HepG2 (cell line): Measurements from ENCODE around the gene SPON2. TPM values are rescaled to one million over a fixed set of nuclear protein-coding genes. Genes with fewer than 3 reads are reported as not detected.

Experiments used
- ATAC-seq: fragments of 200-7000 bp; cut with Tn5 transposase; 3 replicates; pipeline ENCODE4 v1.9.1; 2020; ENCODE audit warnings: mild to moderate bottlenecking, moderate library complexity
- BruUV-seq: library from RNA; stranded (reverse); fragments of 400-500 nt; replicated peaks from 2 replicates; lab custom pipeline; 2021; lab: Mats Ljungman, UMichigan
- CTCF ChIA-PET: fragments of 300-600 bp; formaldehyde crosslinking; extraction: SDS; loops from one replicate; lab custom pipeline; 2021; ENCODE audit warnings: low total read pairs, inconsistent platforms, low intra/inter-chr PET ratio; lab: Yijun Ruan, JAX
- POLR2A ChIA-PET: fragments of 350-600 bp; sonication (Branson Sonifier 250); formaldehyde crosslinking; loops from one replicate; lab custom pipeline; 2020; ENCODE audit warnings: antibody characterized with exemption, inconsistent platforms; lab: Yijun Ruan, JAX
- DNase-seq: peaks from one replicate; pipeline ENCODE4 v3.0.0-alpha.2; 2015; ENCODE audit warnings: low spot score
- FAIRE-seq: peaks from 3 replicates; lab custom pipeline; 2011; peaks lifted over from hg19 to GRCh38; lab: Jason Lieb, UNC
- H2AFZ ChIP-seq: one replicate; pipeline ENCODE4 v1.6.1; 2011; ENCODE audit warnings: low read length, inconsistent platforms
- H3K27ac ChIP-seq: fragments of 300-600 bp; 3 replicates; pipeline ENCODE4 v1.8.0; 2011; ENCODE audit warnings: mixed run types, mild to moderate bottlenecking, mixed read lengths, low read length, inconsistent platforms; ENCODE audit not compliant: insufficient read depth; ENCODE audit errors: extremely low read length
- H3K27me3 ChIP-seq, 2 experiments: fragments of 200-600 bp in 1 of 2; 2 replicates in 1 of 2; 3 replicates in 1 of 2; pipeline versions ENCODE4 v1.6.0 to v1.8.0; 2011; ENCODE audit warnings: low read length in 2 of 2, mild to moderate bottlenecking in 2 of 2, moderate library complexity in 2 of 2, inconsistent platforms in 1 of 2; ENCODE audit not compliant: insufficient read depth in 2 of 2, control insufficient read depth in 1 of 2
- H3K36me3 ChIP-seq, 2 experiments: fragments of 200-600 bp in 1 of 2; replicated peaks in 1 of 2; 2 replicates in 1 of 2; 3 replicates in 1 of 2; pipeline versions ENCODE4 v1.5.1 to v1.8.0; 2011; ENCODE audit warnings: low read length in 2 of 2, inconsistent platforms in 1 of 2; ENCODE audit not compliant: insufficient read depth in 2 of 2, control insufficient read depth in 1 of 2
- H3K4me1 ChIP-seq: 2 replicates; pipeline ENCODE4 v1.5.1; 2012; ENCODE audit warnings: low read length, inconsistent platforms; ENCODE audit not compliant: insufficient read depth
- H3K4me2 ChIP-seq: 2 replicates; pipeline ENCODE4 v1.6.0; 2011; ENCODE audit warnings: low read depth, low read length, inconsistent platforms
- H3K4me3 ChIP-seq, 3 experiments: fragments of 200-600 bp in 1 of 3; sonication (generic), shearing (Covaris generic) in 1 of 3; replicated peaks in 1 of 3; 2 replicates each; pipeline ENCODE4 v1.5.1; 2011 to 2016; ENCODE audit warnings: low read length in 3 of 3, inconsistent platforms in 2 of 3, low read depth in 2 of 3, mild to moderate bottlenecking in 2 of 3, control low read depth in 1 of 3, mixed read lengths in 1 of 3; ENCODE audit not compliant: insufficient read depth in 1 of 3
- H3K79me2 ChIP-seq: one replicate; pipeline ENCODE4 v1.6.1; 2011; ENCODE audit warnings: low read length, inconsistent platforms; ENCODE audit not compliant: insufficient read depth
- H3K9ac ChIP-seq: 2 replicates; pipeline ENCODE4 v1.6.0; 2011; ENCODE audit warnings: mild to moderate bottlenecking, low read depth, low read length, inconsistent platforms; ENCODE audit not compliant: insufficient read depth
- H3K9me3 ChIP-seq: 2 replicates; pipeline ENCODE4 v1.5.1; 2012; ENCODE audit warnings: mild to moderate bottlenecking, low read length
- H4K20me1 ChIP-seq: 2 replicates; pipeline ENCODE4 v1.6.0; 2011; ENCODE audit warnings: inconsistent platforms, mild to moderate bottlenecking, low read length, moderate library complexity; ENCODE audit not compliant: insufficient read depth
- BORCS8-MEF2B ChIP-seq: sonication (generic); formaldehyde crosslinking; IDR thresholded peaks from 2 replicates; pipeline ENCODE4 v1.8.0; 2022; ENCODE audit warnings: mild to moderate bottlenecking, missing genetic modification reagents
- BRCA1 ChIP-seq: sonication (generic); formaldehyde crosslinking; IDR thresholded peaks from 2 replicates; pipeline ENCODE4 v1.4.0; 2020; ENCODE audit warnings: missing genetic modification reagents
- KLF12 ChIP-seq: sonication (generic); formaldehyde crosslinking; IDR thresholded peaks from 2 replicates; pipeline ENCODE4 v1.4.0; 2020; ENCODE audit warnings: missing genetic modification reagents, borderline replicate concordance
- KMT2B ChIP-seq: IDR thresholded peaks from 2 replicates; pipeline ENCODE4 v1.6.1; 2016; ENCODE audit warnings: missing genetic modification reagents, missing compliant biosample characterization
- MIXL1 ChIP-seq: IDR thresholded peaks from 2 replicates; pipeline ENCODE4 v1.6.1; 2016
- SP4 ChIP-seq: sonication (generic); formaldehyde crosslinking; IDR thresholded peaks from 2 replicates; pipeline ENCODE4 v1.8.1; 2023; ENCODE audit warnings: mild to moderate bottlenecking, missing genetic modification reagents
- SSRP1 ChIP-seq: IDR thresholded peaks from 2 replicates; pipeline ENCODE4 v1.6.1; 2016; ENCODE audit warnings: control low read depth
- ZNF350 ChIP-seq: sonication (generic); formaldehyde crosslinking; IDR thresholded peaks from 2 replicates; pipeline ENCODE4 v1.4.0; 2020; ENCODE audit warnings: mild to moderate bottlenecking, low read depth, missing genetic modification reagents, borderline replicate concordance
- ZNF782 ChIP-seq: sonication (generic); formaldehyde crosslinking; IDR thresholded peaks from 2 replicates; pipeline ENCODE4 v1.4.0; 2020; ENCODE audit warnings: missing genetic modification reagents, mild to moderate bottlenecking, borderline replicate concordance
- WGBS: methylation state at CpG from one replicate; pipeline ENCODE4 v1.1.6; 2017; ENCODE audit warnings: low lambda C conversion rate; 5-methylcytosine and 5-hydroxymethylcytosine counted together
- in situ Hi-C: cut with HindIII; loops from 2 replicates; pipeline ENCODE4 v1.10.0; 2017; ENCODE audit warnings: low pct_unique_long_range_greater_than_20kb; ENCODE audit not compliant: extremely low pct_ligation_motif_present
- intact Hi-C: fragments of 100-400 bp; cut with micrococcal nuclease; formaldehyde crosslinking; loops from one replicate; pipeline ENCODE4 v1.10.0; 2022; ENCODE audit not compliant: unreplicated experiment
- polyA plus RNA-seq, 8 experiments: library from polyadenylated mRNA; depleted of rRNA in 3 of 8; stranded (reverse) in 7 of 8; unstranded in 1 of 8; fragments of >200 nt; fragmentation: Illumina TruSeq in 4 of 8; extraction: Trizol in 4 of 8; gene quantifications; 2 replicates each; pipeline versions ENCODE4 v1.2.1 to v1.2.3, GENCODE V29; 2011 to 2016; ENCODE audit warnings: low read depth in 4 of 8, missing spikeins in 1 of 8, mixed read lengths in 1 of 8; ENCODE audit not compliant: insufficient read depth in 1 of 8
- total RNA-seq, 5 experiments: library from RNA; depleted of rRNA; stranded (reverse); fragments of >200 nt; fragmentation: Illumina TruSeq; extraction: Trizol; gene quantifications; 2 replicates each; pipeline ENCODE4 v1.2.3, GENCODE V29; 2016; ENCODE audit warnings: low read depth in 1 of 5
- TF ChIP-seq, protein P1 (sequence below): IDR thresholded peaks from 2 replicates; pipeline ENCODE4 v1.6.1; 2018; ENCODE audit warnings: missing genetic modification reagents, mild to moderate bottlenecking, missing compliant biosample characterization
- TF ChIP-seq, protein P2 (sequence below): sonication (generic); formaldehyde crosslinking; IDR thresholded peaks from 2 replicates; pipeline ENCODE4 v1.8.1; 2022; ENCODE audit warnings: mild to moderate bottlenecking, missing genetic modification reagents
- TF ChIP-seq, protein P3 (sequence below): sonication (generic); formaldehyde crosslinking; IDR thresholded peaks from 2 replicates; pipeline ENCODE4 v1.5.0; 2020; ENCODE audit warnings: mild to moderate bottlenecking, missing genetic modification reagents, borderline replicate concordance
- TF ChIP-seq, protein P4 (sequence below): sonication (generic); formaldehyde crosslinking; IDR thresholded peaks from 2 replicates; pipeline ENCODE4 v1.8.1; 2023; ENCODE audit warnings: missing genetic modification reagents, inconsistent platforms, borderline replicate concordance

The SPON2 gene
- total and polyA plus RNA-seq, 2 of the 13 experiments (the other 11 are each of a cell fraction or from before 2014, with no cell fraction given) = 17.4 to 55.2 TPM

DNA sequence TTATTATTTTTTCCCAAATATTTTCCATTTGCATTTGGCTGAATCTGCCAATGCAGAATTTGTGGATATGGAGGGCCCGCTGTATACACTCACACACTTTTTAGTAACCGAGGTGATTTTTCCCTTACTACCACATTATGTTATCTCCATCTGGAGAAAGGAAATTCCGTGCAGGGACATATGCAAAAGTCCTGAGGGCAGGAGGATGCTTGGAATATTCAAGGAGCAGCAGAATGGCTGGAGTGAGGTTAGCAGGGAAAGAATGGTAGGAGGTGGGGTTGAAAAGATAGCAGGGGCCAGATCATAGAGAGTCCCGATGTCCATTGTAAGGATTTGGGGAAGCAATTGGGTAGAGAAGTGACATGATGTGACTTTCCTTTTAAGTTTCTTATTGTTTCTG lies 47.6 kb downstream of the SPON2 start:
- no peak overlapping the region for H3K4me3 ChIP-seq

More for the DNA sequence above, 47.6 kb downstream of the SPON2 start:
- FAIRE-seq (no peak), DNase-seq (no peak), ATAC-seq (no peak)
- BruUV-seq = no TSS peak
- Histone ChIP-seq H4K20me1 (no peaks in the 10 kb centered on the region), H3K79me2 (no peaks in the 10 kb centered on the region), H3K4me2 (no peak overlapping the region), H3K27me3 (peaks cover 1 to 3% of the 10 kb centered on the region in 2 experiments; a peak in 2 of 5 replicates), H3K4me1 (no peaks in the 10 kb centered on the region), H2AFZ (no peak overlapping the region), H3K27ac (no peak overlapping the region), H3K9ac (no peak overlapping the region), H3K9me3 (no peaks in the 10 kb centered on the region), H3K36me3 (no peaks in the 10 kb centered on the region)
- 18% methylated on average over 4 of the region's 4 CpGs for WGBS
- intact Hi-C loops = no loop called here
- in situ Hi-C loops = no loop called here
- ChIA-PET CTCF (no interaction called here), POLR2A (no interaction called here)
- TF ChIP-seq KMT2B (CRISPR knock-in tag) = no peak
- TF ChIP-seq, protein P1, sequence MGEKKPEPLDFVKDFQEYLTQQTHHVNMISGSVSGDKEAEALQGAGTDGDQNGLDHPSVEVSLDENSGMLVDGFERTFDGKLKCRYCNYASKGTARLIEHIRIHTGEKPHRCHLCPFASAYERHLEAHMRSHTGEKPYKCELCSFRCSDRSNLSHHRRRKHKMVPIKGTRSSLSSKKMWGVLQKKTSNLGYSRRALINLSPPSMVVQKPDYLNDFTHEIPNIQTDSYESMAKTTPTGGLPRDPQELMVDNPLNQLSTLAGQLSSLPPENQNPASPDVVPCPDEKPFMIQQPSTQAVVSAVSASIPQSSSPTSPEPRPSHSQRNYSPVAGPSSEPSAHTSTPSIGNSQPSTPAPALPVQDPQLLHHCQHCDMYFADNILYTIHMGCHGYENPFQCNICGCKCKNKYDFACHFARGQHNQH (CRISPR knock-in tag) = no peak
- no peak for TF ChIP-seq BRCA1 (CRISPR knock-in tag)
- TF ChIP-seq KLF12 (CRISPR knock-in tag) = no peak
- no peak for TF ChIP-seq MIXL1
- TF ChIP-seq BORCS8-MEF2B (CRISPR knock-in tag) = no peak
- TF ChIP-seq ZNF350 (CRISPR knock-in tag) = no peak
- TF ChIP-seq SSRP1 = no peak
- TF ChIP-seq, protein P2, sequence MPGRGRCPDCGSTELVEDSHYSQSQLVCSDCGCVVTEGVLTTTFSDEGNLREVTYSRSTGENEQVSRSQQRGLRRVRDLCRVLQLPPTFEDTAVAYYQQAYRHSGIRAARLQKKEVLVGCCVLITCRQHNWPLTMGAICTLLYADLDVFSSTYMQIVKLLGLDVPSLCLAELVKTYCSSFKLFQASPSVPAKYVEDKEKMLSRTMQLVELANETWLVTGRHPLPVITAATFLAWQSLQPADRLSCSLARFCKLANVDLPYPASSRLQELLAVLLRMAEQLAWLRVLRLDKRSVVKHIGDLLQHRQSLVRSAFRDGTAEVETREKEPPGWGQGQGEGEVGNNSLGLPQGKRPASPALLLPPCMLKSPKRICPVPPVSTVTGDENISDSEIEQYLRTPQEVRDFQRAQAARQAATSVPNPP (CRISPR knock-in tag) = no peak
- no peak for TF ChIP-seq ZNF782
- TF ChIP-seq, protein P3, sequence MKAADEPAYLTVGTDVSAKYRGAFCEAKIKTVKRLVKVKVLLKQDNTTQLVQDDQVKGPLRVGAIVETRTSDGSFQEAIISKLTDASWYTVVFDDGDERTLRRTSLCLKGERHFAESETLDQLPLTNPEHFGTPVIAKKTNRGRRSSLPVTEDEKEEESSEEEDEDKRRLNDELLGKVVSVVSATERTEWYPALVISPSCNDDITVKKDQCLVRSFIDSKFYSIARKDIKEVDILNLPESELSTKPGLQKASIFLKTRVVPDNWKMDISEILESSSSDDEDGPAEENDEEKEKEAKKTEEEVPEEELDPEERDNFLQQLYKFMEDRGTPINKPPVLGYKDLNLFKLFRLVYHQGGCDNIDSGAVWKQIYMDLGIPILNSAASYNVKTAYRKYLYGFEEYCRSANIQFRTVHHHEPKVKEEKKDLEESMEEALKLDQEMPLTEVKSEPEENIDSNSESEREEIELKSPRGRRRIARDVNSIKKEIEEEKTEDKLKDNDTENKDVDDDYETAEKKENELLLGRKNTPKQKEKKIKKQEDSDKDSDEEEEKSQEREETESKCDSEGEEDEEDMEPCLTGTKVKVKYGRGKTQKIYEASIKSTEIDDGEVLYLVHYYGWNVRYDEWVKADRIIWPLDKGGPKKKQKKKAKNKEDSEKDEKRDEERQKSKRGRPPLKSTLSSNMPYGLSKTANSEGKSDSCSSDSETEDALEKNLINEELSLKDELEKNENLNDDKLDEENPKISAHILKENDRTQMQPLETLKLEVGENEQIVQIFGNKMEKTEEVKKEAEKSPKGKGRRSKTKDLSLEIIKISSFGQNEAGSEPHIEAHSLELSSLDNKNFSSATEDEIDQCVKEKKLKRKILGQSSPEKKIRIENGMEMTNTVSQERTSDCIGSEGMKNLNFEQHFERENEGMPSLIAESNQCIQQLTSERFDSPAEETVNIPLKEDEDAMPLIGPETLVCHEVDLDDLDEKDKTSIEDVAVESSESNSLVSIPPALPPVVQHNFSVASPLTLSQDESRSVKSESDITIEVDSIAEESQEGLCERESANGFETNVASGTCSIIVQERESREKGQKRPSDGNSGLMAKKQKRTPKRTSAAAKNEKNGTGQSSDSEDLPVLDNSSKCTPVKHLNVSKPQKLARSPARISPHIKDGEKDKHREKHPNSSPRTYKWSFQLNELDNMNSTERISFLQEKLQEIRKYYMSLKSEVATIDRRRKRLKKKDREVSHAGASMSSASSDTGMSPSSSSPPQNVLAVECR (CRISPR knock-in tag) = no peak
- TF ChIP-seq SP4 (CRISPR knock-in tag) = no peak
- TF ChIP-seq, protein P4, sequence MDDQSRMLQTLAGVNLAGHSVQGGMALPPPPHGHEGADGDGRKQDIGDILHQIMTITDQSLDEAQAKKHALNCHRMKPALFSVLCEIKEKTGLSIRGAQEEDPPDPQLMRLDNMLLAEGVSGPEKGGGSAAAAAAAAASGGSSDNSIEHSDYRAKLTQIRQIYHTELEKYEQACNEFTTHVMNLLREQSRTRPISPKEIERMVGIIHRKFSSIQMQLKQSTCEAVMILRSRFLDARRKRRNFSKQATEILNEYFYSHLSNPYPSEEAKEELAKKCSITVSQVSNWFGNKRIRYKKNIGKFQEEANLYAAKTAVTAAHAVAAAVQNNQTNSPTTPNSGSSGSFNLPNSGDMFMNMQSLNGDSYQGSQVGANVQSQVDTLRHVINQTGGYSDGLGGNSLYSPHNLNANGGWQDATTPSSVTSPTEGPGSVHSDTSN (CRISPR knock-in tag) = no peak
